Hematopoietic multipotent progenitor cell (in vitro differentiated cells): ENCODE results near the gene MAPK10. TPM values are rescaled to one million over a fixed set of nuclear protein-coding genes. Genes with fewer than 3 reads are reported as not detected.
"Not testable (repeated sequence)": the region's sequence is repeated elsewhere in the genome, so short reads cannot be mapped to it uniquely, and the experiment has no call there.

ENCODE experiments used
- DNase-seq, 3 donors: peaks; one replicate each; pipeline ENCODE4 v3.0.0-alpha.2; 2011 to 2015; ENCODE audit warnings: low read depth in 2 of 3, low spot score in 2 of 3
- total RNA-seq: library from RNA; depleted of rRNA; stranded (reverse); fragments of >200 nt; gene quantifications from one replicate; pipeline ENCODE4 v1.2.3, GENCODE V29; 2012

The MAPK10 gene
- total RNA-seq, 1 donor = 0.54 TPM

- DNase-seq = no peak
These were observed 242.0 kb downstream of the MAPK10 start for GRCh38 chr4:86117705-86118302.

DNA sequence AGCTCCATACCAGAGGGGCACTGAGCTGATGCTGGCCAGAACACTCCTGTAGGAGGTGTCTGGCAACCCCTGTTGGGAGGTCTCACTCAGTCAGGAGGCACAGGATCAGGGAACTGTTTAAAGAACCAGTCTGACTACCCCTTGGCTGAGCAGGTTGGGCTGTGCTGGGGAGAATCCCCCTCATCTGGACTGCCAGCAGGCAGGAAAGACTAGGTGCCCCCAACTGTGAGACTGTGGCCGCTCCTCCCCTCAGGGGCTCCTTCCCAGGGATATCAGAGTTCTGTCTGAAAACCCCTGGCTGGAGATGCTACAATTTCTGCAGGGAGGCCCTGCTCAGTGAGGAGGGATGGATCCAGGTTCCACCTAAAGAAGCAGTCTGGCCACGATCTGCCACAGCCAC lies 245.3 kb downstream of the MAPK10 start:
- DNase-seq = no peak

DNA sequence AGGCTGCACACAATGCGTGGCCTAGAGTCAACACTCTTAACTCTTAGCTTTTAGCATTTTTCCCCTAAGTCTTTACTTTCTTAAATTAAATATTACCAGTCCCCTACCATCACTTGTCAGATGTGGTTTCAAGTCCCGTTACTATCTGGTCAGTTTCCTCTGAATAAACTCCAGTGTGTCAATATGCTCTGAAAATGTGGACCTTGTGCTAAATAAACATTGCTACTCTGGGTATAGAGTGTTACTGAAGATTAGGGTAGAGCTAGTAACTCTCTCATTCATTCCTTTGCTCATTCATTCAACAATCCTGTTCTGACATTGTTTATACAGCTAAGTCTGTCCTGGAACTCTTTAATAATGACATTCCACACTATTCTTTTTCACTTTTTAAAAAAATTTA lies 251.0 kb downstream of the MAPK10 start:
- no peak for DNase-seq

DNA sequence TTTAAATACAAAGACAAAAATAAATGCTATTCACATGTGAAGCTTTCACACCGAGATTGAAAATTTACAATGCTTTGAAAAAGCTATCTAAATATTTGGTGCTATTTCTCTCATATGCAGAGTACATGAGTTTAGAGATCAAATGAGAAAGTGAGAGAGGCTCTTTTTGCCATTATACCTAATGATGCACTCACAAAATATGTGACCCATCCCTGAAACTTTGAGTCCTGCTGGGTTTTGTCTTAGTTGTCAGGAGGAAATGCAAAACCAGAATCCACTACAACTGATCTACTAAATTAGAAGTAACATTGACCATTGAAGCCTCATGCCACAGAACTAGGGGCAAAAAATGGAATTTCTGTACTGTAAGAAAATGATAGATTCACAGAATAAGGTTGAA lies 251.7 kb downstream of the MAPK10 start:
- no peak for DNase-seq

DNA sequence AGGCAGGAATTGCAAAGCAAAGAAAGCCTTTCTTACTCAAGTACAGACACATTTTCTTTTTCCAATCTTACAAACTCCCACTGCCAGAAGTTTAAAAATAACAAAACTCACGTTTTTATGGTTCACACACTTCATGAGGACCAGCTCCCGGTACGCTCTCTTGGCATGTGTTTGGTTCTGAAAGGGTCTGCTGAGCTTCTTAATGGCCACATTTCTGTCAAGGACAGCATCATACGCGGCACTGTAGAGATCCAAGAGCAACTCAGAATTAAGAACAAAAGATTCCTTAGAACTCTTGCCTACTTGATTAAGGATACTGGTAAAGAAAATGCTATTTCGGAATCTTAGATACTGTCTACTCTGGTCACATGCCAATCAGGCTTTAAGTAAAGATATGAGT lies 252.7 kb downstream of the MAPK10 start:
- no peak for DNase-seq

- DNase-seq = no peak
These were observed 253.4 kb downstream of the MAPK10 start for GRCh38 chr4:86106475-86106874.

- no peak for DNase-seq
These were observed 258.0 kb downstream of the MAPK10 start for GRCh38 chr4:86101841-86102240.

GRCh38 chr4:86101410-86101809 lies 258.4 kb downstream of the MAPK10 start:
- DNase-seq = no peak

- DNase-seq = no peak
These were observed 259.2 kb downstream of the MAPK10 start for GRCh38 chr4:86100539-86101215.

GRCh38 chr4:86099348-86099747 lies 260.5 kb downstream of the MAPK10 start:
- no peak for DNase-seq

- no peak for DNase-seq
These were observed 261.2 kb downstream of the MAPK10 start for GRCh38 chr4:86098691-86099090.

- no peak for DNase-seq
These were observed 263.5 kb downstream of the MAPK10 start for GRCh38 chr4:86096373-86096772.

DNA sequence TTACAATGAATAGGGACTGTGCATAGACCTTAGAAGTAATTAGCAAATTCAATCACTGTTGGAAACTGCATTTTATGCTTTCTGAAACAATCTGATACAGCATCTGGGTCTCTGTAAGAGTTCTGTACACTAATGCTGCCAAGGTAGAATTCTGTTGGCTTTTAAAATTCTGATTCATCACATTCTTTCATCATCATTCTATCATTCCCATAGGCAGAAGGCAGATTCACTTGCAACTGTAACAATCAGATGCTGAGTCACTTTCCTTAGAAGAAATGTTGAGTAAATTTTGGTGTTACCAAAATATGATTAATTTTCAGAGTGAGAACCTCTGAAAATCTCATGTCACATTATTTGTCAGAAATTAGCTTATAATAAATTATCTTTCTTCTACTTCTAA lies 267.2 kb downstream of the MAPK10 start:
- DNase-seq = no peak

DNA sequence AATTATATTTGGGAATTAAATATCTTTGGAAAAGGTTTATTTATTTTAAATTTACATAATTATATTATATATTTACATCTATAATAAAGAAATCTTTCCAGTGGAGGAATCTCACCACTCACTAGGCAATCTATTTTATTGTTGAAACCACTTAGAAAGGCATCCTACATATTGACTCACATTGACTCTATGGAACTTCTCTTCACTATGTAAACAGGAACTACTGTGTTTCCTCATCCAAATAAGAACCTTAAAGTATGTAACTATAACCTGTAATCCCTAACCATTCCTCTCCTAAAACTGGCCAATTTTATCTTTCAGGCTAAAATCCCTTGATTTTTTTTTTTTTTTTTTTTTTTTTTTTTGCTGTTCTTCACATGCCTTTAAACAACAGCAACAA lies 268.7 kb downstream of the MAPK10 start:
- no peak for DNase-seq

DNA sequence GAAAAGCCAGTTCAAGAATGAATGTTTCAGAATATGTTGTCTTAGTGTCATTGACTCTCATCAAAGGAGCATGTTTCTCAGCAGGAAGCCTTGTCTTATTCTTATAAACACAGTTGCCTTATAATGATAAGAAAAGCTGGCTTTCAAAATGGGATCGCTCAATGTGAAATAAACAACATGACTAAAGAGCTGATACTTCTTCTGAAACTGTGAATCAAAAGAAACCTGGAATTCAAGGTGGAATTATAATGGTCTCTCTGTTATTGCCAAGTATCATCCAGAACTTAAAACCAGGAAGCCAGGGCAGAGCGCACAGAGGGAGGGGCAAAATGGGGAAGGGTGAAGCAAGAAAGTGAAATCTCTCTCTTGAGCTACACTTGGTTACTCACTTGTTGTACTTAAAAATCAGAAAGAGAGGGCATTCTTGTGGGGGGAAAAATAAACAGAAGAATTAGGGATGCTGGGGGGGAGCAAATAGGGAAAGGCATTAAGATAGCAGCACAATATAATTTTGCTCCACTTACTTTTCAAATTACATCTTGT lies 270.0 kb downstream of the MAPK10 start:
- DNase-seq = no peak

- DNase-seq = no peak
These were observed 270.8 kb downstream of the MAPK10 start for GRCh38 chr4:86089053-86089452.

GRCh38 chr4:86075796-86076195 lies 284.1 kb downstream of the MAPK10 start:
- DNase-seq = not testable (repeated sequence)

DNA sequence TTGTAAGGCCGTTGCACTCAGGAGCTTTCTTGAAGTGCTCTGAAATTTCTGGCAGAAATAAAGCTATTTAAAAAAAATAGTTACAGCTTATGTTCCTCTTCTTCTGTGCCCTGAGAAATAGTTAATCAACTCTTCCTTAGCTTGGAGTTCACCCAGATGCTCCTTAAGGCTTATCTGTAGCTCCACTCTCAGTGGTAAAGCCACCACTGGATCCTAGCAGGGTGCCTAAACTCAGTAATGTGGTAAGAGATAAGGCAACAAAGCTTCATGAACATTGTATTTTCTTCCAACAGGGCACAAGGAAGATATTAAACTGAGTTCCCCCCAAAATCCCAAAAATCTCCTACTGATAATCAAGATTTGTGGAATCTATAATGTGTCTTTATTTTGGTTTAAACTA lies 299.5 kb downstream of the MAPK10 start:
- no peak for DNase-seq

- DNase-seq = no peak
These were observed 301.2 kb downstream of the MAPK10 start for GRCh38 chr4:86058621-86059020.

GRCh38 chr4:86055898-86056297 lies 304.0 kb downstream of the MAPK10 start:
- DNase-seq = no peak

DNA sequence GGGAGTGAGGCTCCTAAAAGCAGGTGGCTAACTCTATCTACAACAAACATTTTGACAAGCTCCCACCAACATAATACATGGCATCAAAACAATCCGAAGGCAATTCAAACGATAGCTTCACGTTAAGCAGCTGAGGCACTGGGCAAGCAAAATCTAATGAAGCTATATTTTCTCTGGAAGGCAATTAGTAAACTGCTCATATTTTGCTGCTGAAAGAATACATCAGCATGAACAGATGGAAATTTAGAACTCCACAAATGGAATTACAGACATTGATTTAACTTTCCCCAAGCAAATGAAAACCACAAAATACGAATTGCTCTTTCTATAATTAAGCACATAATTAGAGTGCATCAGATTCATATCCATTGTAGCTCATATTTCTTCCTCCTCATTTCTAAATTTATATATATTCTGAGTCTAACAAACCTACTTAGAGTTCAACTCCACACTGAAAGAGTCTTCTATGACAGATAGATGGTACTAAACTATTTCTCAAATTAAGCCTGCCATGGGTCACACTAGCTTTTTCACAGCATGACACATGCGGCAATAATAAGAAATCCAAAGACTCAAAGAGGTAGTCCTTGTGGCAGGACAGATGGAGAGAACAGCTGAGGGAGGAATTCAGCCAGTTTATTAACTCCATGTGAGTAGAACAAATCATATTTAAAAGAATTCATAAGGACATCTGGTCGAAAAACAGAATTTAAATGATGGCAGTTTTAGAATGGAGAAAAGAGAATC lies 305.4 kb downstream of the MAPK10 start:
- no peak for DNase-seq

DNA sequence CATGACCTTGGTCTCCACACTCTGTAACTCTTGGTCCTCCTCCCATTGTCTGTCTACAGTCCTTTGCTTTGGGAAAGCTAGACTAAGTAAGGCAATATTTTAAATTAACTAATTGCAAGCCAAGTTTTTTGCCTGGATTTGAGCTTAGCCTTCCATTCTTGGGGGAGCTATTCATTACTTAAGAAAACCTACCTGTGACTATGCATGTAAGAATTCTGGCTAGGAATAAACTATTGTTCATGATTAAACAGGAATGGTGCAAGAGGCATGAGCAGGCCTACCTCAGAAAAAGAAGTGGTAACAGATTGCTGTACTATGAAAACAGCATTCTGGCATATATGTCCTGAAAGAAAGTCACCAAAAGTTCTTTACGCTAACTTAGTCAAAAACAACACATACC lies 309.4 kb downstream of the MAPK10 start:
- no peak for DNase-seq
